MV-4-11 (cell line): Measurements from ENCODE around the gene FHL1.
A peak's percentile ranks its signal among the peaks of the same experiment; 100 is the strongest.
"Not testable (repeated sequence)": the region's sequence is repeated elsewhere in the genome, so short reads cannot be mapped to it uniquely, and the experiment has no call there.

ENCODE experiments used
- DNase-seq: peaks from one replicate; lab custom pipeline; 2025; lab: John Stamatoyannopoulos, UW

The FHL1 gene

DNA sequence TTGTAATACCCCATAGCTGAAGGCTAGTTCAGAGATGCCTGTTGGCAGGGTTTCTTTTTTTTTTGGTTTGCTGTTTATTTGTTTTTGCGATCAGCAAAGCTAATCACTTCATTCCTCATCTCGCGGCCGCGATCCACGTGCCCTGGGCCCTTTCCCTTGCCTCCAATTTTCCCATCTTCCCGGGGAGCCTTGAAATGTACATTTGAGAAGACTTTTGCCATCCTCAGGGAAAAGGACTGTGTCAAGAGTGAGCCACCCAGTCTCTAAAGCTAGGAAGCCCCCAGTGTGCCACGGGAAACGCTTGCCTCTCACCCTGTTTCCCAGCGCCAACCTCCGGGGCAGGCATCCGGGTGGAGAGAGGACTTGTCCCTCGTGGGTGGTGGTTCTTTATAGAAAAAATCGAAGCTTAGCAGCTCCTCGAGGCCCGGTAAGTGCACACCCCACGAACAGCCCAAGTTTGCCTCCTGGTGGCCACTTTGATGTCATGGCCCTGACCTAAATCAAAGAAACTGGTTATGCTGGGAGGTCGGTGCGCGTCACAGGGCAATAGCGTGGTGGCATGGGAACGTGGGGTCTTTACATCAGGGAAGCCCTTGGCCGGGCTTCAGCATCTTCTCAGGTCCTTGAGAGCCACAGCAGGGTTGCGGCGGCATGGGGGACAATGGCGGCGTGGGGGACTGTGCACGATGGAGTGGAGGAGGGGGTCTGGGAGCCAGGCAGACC is 61.8 kb downstream of the FHL1 start:
- DNase-seq = peak; percentile 16

DNA sequence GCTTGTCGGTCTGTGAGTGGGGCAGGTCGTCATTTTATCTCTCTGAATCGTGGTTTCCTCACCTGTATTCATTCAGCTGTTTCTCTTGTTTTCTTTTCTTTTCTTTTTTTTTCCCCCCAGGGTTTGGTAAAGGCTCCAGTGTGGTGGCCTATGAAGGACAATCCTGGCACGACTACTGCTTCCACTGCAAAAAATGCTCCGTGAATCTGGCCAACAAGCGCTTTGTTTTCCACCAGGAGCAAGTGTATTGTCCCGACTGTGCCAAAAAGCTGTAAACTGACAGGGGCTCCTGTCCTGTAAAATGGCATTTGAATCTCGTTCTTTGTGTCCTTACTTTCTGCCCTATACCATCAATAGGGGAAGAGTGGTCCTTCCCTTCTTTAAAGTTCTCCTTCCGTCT is 62.4 kb downstream of the FHL1 start:
- no peak for DNase-seq

DNA sequence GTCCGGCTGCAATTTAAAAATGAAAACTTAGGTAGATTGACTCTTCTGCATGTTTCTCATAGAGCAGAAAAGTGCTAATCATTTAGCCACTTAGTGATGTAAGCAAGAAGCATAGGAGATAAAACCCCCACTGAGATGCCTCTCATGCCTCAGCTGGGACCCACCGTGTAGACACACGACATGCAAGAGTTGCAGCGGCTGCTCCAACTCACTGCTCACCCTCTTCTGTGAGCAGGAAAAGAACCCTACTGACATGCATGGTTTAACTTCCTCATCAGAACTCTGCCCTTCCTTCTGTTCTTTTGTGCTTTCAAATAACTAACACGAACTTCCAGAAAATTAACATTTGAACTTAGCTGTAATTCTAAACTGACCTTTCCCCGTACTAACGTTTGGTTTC is 62.9 kb downstream of the FHL1 start:
- DNase-seq = peak; percentile 20

DNA sequence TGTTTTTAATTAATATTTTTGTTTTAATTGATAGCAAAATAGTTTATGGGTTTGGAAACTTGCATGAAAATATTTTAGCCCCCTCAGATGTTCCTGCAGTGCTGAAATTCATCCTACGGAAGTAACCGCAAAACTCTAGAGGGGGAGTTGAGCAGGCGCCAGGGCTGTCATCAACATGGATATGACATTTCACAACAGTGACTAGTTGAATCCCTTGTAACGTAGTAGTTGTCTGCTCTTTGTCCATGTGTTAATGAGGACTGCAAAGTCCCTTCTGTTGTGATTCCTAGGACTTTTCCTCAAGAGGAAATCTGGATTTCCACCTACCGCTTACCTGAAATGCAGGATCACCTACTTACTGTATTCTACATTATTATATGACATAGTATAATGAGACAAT is 63.5 kb downstream of the FHL1 start:
- peak; percentile 29 for DNase-seq

DNA sequence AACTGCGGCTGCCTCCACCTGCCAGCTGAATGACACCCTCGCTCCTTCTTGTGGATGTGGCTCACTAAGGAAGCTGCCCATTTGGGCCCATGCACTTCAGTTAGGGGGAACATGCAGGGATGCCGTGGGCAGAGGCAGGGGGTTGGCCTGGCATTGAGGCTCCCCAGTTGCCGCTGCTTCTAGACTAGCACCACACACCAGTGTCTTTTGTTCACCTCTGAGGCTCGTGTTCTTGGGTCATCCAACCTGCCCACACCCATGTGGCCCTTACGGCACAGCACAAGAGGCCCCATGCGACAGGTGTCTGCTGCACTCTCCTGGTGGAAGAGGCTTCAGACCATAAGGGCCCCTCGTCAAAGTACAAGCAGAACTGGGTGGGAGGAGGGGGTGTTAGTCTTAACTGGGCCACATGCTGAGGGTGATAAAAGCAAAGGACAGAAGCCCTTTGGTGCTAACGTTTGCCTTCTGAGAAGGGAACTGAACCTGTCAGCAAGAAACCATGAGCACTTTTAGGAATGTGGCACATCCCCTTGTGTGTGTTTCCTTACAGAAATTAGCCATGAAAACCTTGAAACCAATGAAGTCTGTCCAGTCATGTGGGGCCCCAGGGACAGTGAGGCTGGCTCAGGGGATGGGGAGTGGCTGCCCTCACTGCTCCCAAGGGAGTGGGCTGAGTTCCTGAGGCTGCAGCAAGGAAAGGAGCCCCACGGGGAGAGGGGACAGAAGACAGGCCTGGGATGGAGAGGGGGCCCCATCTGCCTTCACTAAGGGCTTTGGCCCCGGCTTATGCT is 64.6 kb downstream of the FHL1 start:
- no peak for DNase-seq

DNA sequence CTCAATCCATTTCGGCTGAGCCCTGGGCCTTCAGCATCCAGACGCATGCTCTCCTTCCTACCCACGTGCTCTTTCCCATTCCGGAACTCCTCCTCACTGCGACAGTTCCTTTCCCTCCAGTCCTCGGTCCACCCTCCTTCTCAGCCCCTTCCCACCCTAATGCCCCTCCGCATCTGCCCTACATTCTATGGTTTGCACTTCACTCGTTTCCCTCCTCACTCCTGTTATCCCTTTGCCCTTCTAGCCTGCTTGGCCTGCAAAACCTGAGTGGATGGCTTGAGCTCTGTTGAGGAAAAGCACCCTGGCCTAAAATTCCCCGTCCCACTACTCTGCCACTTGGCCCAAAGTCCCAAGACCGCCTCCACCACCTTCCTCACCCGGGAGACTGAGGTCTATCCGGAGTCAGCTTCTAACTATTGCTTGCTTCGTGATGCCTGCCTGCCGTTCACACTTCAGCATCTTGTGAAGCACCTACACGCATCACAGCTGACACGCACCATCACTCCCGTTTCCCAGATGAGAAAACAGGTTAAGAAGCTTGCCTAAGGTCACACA is 65.3 kb downstream of the FHL1 start:
- no peak for DNase-seq

DNA sequence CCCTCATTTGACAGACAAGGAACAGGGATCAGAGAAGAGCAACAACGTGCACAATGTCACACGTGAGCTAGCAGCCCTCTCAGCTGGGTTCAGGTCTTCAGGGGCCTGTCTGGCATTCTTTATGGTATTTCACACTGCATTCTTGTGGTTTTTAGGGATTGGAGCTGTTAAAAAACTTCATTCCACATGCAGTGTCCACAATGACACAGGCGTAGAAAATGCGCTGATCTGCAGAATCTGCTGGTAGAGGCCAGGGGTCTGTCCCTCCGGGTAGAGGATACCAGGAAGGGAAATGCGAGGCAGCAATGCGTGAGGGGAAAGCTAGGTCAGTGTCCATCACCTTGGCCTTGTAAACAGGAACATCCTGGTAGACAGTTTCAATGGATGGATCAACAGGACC is 67.2 kb downstream of the FHL1 start:
- no peak for DNase-seq

DNA sequence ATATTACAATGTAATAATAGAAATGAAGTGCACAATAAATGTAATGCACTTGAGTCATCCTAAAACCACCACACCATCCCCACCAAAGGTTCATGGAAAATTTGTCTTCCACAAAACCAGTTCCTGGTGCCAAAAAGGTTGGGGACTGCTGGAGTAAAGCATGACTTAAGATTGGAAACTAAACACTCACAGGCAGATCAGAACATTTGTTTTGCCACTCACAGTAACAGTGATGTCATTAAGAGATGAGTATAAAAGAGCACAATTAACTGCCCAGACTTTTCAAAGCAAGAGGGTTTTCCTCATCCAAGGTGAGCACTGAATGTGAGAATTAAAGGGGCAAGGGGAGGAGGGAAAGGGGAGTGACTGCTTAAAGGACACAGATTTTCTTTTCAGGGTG is 68.2 kb downstream of the FHL1 start:
- DNase-seq = no peak

DNA sequence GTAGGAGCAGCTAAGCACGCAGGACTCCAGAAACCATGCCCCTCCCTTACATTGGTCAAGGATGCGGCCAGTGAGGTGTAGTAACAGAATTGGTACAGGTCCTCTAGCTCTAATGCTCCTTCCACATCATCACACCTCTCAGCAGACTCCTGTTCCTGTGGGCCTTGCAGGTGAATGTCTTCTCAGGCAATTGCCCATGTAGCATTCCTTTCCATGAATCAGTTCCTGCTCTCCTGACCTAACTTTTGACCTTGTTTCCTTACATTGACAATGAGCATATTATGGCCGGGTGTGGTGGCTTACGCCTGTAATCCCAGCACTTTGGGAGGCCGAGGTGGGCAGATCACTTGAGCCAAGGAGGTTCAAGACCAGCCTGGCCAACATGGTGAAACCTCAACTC is 72.6 kb downstream of the FHL1 start:
- no peak for DNase-seq

DNA sequence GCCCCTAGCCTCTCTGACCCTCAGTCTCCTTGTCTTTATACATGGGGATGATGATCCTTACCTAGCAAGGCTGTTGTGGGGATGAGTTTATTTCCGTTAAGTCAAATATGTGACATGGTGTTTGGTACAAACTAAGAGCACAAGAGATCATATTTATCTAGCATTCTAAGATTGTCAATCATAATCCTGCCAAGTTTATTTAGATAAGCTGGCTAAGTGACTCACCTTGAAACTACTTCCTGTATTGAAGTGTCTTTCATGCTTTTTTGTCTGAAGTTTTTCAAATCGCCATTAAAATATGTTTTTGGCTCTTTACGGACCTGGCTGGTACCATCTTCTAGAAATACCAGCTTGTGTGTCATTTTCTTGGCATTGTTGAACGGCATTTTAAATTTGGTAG is 73.2 kb downstream of the FHL1 start:
- no peak for DNase-seq

DNA sequence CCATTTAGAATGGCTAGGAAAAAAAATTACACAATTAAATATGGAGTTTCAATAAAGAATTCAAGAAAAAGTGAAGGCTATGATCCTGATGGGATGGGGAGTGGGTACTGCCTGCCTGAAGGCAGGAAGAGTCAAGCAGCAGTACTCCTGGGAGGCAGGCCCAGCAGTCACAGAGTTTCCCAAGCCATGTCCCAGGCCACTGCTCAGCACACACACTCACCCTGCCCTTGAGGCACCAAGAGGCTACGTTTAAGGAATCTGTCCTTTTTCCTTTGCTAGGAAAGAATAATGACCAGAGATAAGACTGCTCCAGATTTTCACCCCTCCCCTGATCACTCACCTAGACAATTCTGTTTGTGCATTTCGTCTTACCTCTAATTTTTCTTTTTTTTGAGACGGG is 73.6 kb downstream of the FHL1 start:
- no peak for DNase-seq

DNA sequence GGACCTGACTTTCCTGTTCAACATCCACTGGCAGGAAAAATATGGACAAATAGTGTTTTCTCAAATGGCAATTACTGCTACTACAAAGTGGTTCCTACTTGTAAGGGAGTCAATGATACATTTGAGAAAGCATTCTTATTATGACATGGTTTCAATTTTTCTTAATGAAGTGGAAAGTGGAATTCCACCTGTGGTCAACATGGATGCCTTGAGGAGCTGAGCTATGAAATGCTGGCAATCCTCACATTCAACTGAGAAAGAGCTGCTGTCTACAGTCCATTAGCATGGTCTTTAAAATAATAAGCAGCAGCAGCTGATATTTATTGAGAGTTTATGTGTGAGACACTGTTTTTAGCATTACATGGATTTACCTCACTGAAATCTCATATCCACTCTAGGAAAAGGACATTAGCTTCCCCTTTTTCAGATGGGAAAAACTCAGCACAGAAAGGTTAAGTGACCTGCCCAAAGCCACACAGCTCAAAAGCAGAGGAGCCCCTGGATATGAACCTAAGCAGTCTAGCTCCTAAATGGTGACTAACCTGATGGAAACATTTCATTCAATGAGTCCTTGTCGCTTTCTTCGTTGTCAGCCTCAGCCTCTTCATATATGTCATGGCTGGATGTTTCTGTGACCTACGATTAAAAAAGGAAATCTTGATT is 74.6 kb downstream of the FHL1 start:
- no peak for DNase-seq

DNA sequence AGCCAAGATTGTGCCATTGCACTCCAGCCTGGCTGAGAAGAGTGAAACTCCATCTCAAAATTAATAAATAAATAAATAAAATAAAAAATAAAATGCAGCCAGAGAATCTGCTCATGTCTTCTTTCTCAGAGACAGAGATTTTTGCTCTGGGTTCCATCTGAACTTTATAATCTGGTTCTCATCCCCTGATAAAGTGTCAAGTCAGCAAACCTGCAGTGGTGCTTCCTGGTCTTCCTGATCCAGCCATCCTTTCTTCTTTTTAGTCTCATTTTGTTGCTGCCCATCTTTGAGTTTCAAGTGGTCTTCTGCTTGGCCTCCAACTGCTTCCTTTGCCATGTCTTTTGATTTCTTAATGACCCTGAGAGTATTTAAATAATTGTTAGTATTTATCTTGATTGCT is 79.7 kb downstream of the FHL1 start:
- no peak for DNase-seq

DNA sequence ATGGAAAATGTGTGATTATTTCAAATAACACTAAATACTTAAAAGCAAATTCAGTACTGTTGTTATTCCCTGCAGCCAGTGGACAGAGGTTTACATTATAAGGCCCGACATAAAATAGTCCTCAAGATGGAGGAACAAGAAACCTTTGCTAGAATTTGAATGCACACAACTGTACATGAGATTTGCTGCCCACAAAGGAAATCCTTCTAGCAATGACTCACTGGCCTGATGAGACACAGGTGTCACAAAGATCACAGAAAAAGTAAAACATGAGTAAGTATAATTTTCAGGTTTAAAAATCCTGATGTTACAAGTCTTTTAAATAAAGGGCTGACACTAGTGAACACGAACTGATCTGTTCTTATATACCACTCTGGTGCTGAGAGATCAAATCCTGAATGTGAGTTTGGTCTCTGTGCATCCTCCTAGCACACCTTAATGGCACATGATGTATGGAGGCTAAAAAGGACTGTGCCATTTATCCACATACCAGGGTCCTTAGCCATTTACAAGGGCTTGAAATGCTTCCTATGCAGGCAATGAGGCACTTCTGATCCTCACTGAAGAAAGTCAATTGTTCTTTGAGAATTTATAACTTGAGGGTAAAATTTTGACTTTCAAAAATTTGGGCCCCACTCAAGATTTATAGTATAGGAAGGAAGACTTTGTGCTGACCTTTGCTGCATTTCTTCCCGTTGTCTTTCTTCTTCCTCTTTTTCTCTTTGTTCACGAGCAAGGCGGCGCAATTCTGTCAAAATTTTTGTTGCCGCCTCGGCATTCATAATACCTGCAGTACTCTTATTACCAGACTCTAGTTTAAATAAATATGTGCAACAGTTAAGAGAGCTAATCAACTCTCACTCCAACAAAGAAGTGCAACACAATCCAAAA is 80.9 kb downstream of the FHL1 start:
- peak; percentile 32 for DNase-seq

DNA sequence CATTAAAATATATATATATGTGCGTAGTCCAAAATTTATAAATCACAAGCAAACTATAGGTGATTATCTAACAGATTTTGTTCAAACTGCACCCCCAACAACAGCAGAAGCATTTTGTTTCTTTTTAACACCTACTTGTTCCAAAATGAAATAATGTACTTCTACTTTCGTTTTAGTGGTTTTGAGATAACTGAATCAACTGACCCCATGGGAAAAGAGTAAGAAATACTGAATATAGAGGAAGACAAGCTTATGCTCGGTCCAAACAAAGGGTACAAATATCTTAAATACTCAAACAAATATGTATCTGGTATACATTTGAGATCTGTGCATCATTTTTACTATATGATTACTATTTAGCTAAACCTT is 81.5 kb downstream of the FHL1 start:
- DNase-seq = peak; percentile 5

DNA sequence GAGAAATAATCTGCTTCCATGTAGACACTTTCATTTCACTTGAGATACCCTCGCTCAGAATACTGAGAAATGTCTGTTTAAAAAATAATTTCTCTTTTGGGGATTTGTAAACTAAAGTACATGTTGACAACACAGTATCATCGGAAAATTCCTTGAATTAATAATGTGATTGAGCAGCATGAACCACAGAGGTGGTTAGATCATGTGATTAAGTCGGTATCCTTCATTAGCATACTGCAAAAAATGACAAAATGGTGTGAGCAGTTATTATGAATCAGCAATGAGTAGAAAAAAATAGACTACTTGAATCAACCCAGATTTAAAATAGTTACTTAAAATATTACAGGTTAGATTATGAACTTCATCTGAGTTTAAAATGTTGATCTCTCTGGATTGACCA is 89.7 kb downstream of the FHL1 start:
- no peak for DNase-seq

DNA sequence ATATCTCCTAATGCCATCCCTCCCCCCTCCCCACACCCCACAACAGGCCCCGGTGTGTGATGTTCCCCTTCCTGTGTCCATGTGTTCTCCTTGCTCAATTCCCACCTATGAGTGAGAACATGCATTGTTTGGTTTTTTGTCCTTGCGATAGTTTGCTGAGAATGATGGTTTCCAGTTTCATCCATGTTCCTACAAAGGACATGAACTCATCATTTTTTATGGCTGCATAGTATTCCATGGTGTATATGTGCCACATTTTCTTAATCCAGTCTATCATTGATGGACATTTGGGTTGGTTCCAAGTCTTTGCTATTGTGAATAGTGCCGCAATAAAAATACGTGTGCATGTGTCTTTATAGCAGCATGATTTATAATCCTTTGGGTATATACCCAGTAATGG is 90.5 kb downstream of the FHL1 start:
- not testable (repeated sequence) for DNase-seq

DNA sequence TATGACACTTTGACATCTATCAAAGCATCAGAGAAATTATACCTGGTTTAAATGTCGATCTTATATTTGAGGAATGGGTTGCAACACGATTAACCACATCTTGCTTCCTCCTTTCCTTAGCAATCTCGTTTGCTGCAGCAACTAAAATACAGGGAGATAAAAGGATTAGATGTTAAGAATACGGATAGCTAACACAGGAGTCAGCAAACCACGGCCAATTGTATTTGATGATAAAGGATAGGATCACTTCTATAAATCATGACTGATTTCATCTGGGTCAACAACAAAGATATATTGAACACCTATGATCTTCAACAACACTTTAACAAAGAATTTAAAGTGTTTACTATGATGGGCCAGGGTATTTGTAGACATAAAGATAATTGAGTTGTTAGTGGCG is 98.9 kb downstream of the FHL1 start:
- no peak for DNase-seq

DNA sequence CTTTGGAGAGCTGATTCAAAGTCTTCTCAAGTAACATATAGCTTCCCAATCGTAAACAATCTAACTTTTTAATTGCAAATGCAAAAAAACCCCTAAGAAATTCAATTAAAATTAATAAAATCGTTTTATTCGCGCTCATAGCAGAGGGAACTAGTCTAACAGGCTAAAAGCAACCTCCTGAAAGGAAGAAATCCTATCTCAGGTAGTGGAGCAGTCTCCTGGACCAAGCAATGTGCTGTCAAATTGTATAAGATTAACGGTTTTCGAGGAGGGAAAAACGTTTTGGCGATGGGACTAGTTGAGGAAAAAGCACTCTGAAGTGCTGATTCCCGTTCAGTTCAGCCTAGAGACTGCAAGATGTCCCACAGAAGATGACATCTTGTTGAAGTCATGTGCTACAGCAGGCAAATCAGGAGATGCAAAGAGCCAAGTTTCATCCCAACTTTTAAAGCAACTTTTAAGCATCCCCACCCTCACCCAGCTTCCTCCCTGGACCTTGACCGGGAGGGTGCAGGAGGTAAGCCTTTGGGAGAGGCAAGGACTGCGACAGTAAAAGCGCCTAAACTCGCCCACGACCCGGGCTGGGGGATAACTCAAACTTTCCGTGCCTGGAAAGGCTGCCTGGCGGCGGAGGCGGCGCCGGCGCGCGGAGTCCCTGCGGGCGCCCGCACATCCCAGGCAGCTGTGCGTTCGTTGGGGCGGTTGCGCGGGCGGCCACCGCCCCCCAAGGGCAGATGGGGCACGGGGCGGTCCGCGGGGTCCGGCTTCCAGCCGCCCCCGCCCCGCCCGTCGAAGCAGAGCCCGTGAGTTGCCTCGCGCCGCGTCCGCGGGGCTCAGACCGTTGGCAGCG is 103.1 kb downstream of the FHL1 start:
- DNase-seq = no peak

DNA sequence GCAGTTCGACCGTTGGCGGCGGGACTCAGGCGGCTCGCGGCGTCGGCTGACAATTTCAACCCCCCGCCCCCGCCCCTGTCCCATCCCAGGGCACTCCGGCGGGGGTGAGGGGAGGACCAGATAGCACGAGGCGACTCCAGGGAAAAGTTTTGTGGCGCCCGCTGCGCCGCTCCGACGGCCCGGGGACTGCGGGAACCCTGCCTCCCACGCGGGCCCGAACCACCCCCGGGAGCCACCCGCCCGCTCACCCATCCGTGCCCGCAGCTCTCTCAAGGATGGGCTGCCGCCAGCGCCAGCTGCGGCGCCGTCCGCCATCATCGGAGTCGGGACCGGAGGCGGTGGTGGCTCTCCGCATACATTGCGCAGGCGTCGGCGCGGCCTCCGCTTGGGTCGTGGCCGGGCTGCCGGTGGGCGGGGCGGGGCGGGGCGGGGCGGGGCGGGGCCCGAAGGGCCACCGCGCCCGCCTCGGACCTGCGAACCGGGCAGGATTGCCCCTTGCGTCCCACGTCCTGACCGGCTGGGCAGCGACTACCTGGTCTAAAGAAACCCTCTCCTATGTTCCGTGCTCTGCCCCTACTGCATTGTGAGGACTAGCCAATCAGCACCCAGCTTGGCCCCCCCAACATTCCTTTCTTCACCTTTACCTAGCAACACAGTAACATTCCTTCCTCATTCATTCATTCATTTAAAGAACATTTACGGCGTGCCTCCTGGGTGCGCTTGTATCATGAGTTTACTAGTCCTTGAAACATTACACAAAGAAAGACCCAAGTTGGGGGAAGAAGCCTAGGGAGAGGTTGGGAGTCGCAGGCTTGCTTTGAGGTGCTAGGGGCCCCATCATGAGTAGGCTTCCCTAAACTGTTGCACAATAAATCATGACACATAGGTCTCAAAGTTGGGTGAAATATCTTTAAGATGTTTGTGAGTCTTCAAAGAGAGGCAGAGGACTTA is 104.0 kb downstream of the FHL1 start, which contains the start of gene MAP7D3:
TSS of gene MAP7D3 (minus strand) at position 360 of the 951 bp plus-strand sequence. CDS start at position 318, 42 bp downstream.
- peak; percentile 24 for DNase-seq
